Measurements from ENCODE around the gene PDE4B. TPM values are rescaled to one million over a fixed set of nuclear protein-coding genes. Genes with fewer than 3 reads are reported as not detected.

The PDE4B gene
- total and polyA plus RNA-seq, 2 of the 13 experiments (the other 11 are each of a cell fraction or from before 2014, with no cell fraction given), result not detected

- Histone ChIP-seq H2AFZ (ENCODE audit: low read length) (no peak overlapping the region), H3K36me3 (replicated peaks in 1 of 2; ENCODE audit: control insufficient read depth in 1 of 2, insufficient read depth in 2 of 2, low read length in 2 of 2) (no peaks in the 10 kb centered on the region), H3K27me3 (ENCODE audit: control insufficient read depth in 1 of 2, insufficient read depth in 2 of 2, low read length in 2 of 2) (peaks cover 0 to 2% of the 10 kb centered on the region in 2 experiments; a peak in 2 of 5 replicates), H4K20me1 (ENCODE audit: insufficient read depth, low read length) (no peaks in the 10 kb centered on the region), H3K4me2 (ENCODE audit: low read depth, low read length) (no peak overlapping the region), H3K9ac (ENCODE audit: insufficient read depth, low read depth, low read length) (no peak overlapping the region), H3K4me1 (ENCODE audit: insufficient read depth, low read length) (no peaks in the 10 kb centered on the region), H3K4me3 (replicated peaks in 1 of 3; ENCODE audit: insufficient read depth in 1 of 3, low read depth in 2 of 3, low read length in 3 of 3) (no peak overlapping the region), H3K9me3 (ENCODE audit: low read length) (no peaks in the 10 kb centered on the region), H3K27ac (ENCODE audit: extremely low read length, insufficient read depth, low read length) (no peak overlapping the region), H3K79me2 (ENCODE audit: insufficient read depth, low read length) (no peaks in the 10 kb centered on the region)
- FAIRE-seq (no peak), ATAC-seq (no peak), DNase-seq (ENCODE audit: low spot score) (no peak)
- CTCF ChIA-PET (ENCODE audit: low intra/inter-chr PET ratio, low total read pairs), result no interaction called here
- in situ Hi-C loops (cut with HindIII; ENCODE audit: extremely low pct_ligation_motif_present, low pct_unique_long_range_greater_than_20kb) (no loop called here), intact Hi-C loops (cut with micrococcal nuclease; ENCODE audit: unreplicated experiment) (no loop called here)
- POLR2A ChIA-PET, result no interaction called here
- TF ChIP-seq HOXA3 (CRISPR knock-in tag; IDR thresholded peaks at IDR 0.05) (no peak), KLF9 (CRISPR knock-in tag; IDR thresholded peaks at IDR 0.05; ENCODE audit: low read depth) (no peak)
- TF ChIP-seq, protein P1, sequence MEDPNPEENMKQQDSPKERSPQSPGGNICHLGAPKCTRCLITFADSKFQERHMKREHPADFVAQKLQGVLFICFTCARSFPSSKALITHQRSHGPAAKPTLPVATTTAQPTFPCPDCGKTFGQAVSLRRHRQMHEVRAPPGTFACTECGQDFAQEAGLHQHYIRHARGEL (CRISPR knock-in tag; IDR thresholded peaks at IDR 0.05), result no peak
- no TSS peak for BruUV-seq (replicated peaks)
- WGBS (ENCODE audit: low lambda C conversion rate), result 15% methylated on average over 2 of the region's 2 CpGs
Measured at GRCh38 chr1:66334318-66334717, 541.6 kb downstream of the PDE4B start.

- Histone ChIP-seq H3K27me3 (ENCODE audit: control insufficient read depth in 1 of 2, insufficient read depth in 2 of 2, low read length in 2 of 2) (peaks cover 0 to 2% of the 10 kb centered on the region in 2 experiments; a peak in 1 of 5 replicates), H3K9me3 (ENCODE audit: low read length) (no peaks in the 10 kb centered on the region), H3K36me3 (replicated peaks in 1 of 2; ENCODE audit: control insufficient read depth in 1 of 2, insufficient read depth in 2 of 2, low read length in 2 of 2) (no peaks in the 10 kb centered on the region), H2AFZ (ENCODE audit: low read length) (no peak overlapping the region), H3K9ac (ENCODE audit: insufficient read depth, low read depth, low read length) (no peak overlapping the region), H3K27ac (ENCODE audit: extremely low read length, insufficient read depth, low read length) (no peak overlapping the region), H4K20me1 (ENCODE audit: insufficient read depth, low read length) (no peaks in the 10 kb centered on the region), H3K79me2 (ENCODE audit: insufficient read depth, low read length) (no peaks in the 10 kb centered on the region), H3K4me2 (ENCODE audit: low read depth, low read length) (no peak overlapping the region), H3K4me1 (ENCODE audit: insufficient read depth, low read length) (no peaks in the 10 kb centered on the region), H3K4me3 (replicated peaks in 1 of 3; ENCODE audit: insufficient read depth in 1 of 3, low read depth in 2 of 3, low read length in 3 of 3) (no peak overlapping the region)
- FAIRE-seq (no peak), DNase-seq (ENCODE audit: low spot score) (no peak), ATAC-seq (no peak)
- BruUV-seq (replicated peaks), result no TSS peak
- intact Hi-C loops (cut with micrococcal nuclease; ENCODE audit: unreplicated experiment), result no loop called here
- in situ Hi-C loops (cut with HindIII; ENCODE audit: extremely low pct_ligation_motif_present, low pct_unique_long_range_greater_than_20kb), result no loop called here
- CTCF ChIA-PET (ENCODE audit: low intra/inter-chr PET ratio, low total read pairs), result no interaction called here
- POLR2A ChIA-PET, result no interaction called here
- TF ChIP-seq NR0B2 (CRISPR knock-in tag; IDR thresholded peaks at IDR 0.05) (no peak), HOXD1 (CRISPR knock-in tag; IDR thresholded peaks at IDR 0.05) (no peak), SNRNP70 (IDR thresholded peaks at IDR 0.05; ENCODE audit: low read depth, low read length) (no peak), ZNF124 (CRISPR knock-in tag; IDR thresholded peaks at IDR 0.05) (no peak), ZFP91 (CRISPR knock-in tag; IDR thresholded peaks at IDR 0.05; ENCODE audit: borderline replicate concordance) (no peak), SALL2 (CRISPR knock-in tag; IDR thresholded peaks at IDR 0.05) (no peak), RFX3 (CRISPR knock-in tag; IDR thresholded peaks at IDR 0.05) (no peak)
- WGBS (ENCODE audit: low lambda C conversion rate), result 4% methylated on average over 2 of the region's 2 CpGs
Measured at GRCh38 chr1:66335125-66335524, 542.4 kb downstream of the PDE4B start.

All from HepG2 (cell line).